HL-60/S4 treated with phorbol 12-myristate 13-acetate at 8.2 ng/mL for 4 days and 3 days (cell line): ENCODE data around the gene APOO.

ENCODE experiments used
- in situ Hi-C: fragments of 300-500 bp; cut with MboI; formaldehyde crosslinking; loops from 2 replicates; pipeline ENCODE4 v1.15.0; 2022; ENCODE audit warnings: low sequenced_read_pairs

Gene APOO

GRCh38 chrX:23790155-23790497 is 117.6 kb downstream of the APOO start:
- in situ Hi-C loops: loop anchor here (25.0 kb wide), 1 partner anchor 97 kb away; no protein-coding TSS in a partner anchor

- in situ Hi-C loops: loop anchor here (25.0 kb wide), 1 partner anchor 98 kb away; no protein-coding TSS in a partner anchor
These were observed 118.2 kb downstream of the APOO start for GRCh38 chrX:23789386-23790154.

GRCh38 chrX:23788946-23789345 is 118.8 kb downstream of the APOO start:
- in situ Hi-C loops: loop anchor here (25.0 kb wide), 1 partner anchor 98 kb away; no protein-coding TSS in a partner anchor

GRCh38 chrX:23788521-23788920 is 119.2 kb downstream of the APOO start:
- in situ Hi-C loops: loop anchor here (25.0 kb wide), 1 partner anchor 99 kb away; no protein-coding TSS in a partner anchor

GRCh38 chrX:23787745-23788118 is 120.0 kb downstream of the APOO start:
- in situ Hi-C loops: loop anchor here (25.0 kb wide), 1 partner anchor 100 kb away; no protein-coding TSS in a partner anchor

GRCh38 chrX:23786268-23786815 is 121.4 kb downstream of the APOO start:
- in situ Hi-C loops: loop anchor here (25.0 kb wide), 1 partner anchor 101 kb away; no protein-coding TSS in a partner anchor

- in situ Hi-C loops: loop anchor here (25.0 kb wide), 1 partner anchor 102 kb away; no protein-coding TSS in a partner anchor
These were observed 122.2 kb downstream of the APOO start for GRCh38 chrX:23785580-23785979.

- in situ Hi-C loops: loop anchor here (25.0 kb wide), 1 partner anchor 103 kb away; no protein-coding TSS in a partner anchor
These were observed 123.0 kb downstream of the APOO start for GRCh38 chrX:23784470-23785331.

GRCh38 chrX:23783589-23784469 is 123.9 kb downstream of the APOO start:
- in situ Hi-C loops: loop anchor here (25.0 kb wide), 1 partner anchor 103 kb away; no protein-coding TSS in a partner anchor
